ENCODE results near the gene RCN1.

The RCN1 gene

DNA sequence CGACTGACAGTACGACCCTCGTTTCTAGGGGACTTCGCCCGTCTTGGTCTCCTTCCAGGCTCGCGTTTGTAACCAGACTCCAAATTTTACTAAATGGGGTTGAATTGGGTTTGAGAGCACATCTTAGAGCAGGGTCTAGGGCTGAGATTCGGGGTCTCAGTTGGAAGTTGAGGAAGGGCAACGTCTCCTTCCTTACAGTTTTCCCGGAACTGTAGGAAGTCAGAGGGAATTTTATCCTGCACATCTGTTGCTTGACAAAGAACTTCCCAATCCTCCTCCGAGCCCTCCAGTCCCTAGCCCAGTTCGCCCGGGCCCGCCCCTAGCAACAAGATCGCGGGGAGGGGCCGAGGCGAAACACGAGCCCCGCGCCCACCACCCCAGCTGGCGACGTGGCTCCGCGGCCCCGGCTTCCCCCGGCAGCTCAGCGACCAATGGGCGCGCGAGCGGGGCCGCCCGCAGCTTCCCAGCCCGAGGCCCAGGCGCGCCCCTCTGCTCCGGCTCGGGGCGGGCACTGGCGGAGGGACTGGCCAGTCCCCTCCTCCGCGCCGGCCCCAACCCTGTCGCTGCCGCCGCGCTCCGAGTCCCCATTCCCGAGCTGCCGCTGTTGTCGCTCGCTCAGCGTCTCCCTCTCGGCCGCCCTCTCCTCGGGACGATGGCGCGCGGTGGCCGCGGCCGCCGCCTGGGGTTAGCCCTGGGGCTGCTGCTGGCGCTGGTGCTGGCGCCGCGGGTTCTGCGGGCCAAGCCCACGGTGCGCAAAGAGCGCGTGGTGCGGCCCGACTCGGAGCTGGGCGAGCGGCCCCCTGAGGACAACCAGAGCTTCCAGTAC lies at the start of gene RCN1:
RCN1 (plus strand) TSS at position 530 of the 826 bp plus-strand sequence; CDS start at position 653, 123 bp downstream.
- no peak for TF ChIP-seq CTCF (IDR thresholded peaks at IDR 0.05)

GRCh38 chr11:32043737-32044136 lies 47.1 kb upstream of the RCN1 start:
- no peak for TF ChIP-seq CTCF (IDR thresholded peaks at IDR 0.05)

DNA sequence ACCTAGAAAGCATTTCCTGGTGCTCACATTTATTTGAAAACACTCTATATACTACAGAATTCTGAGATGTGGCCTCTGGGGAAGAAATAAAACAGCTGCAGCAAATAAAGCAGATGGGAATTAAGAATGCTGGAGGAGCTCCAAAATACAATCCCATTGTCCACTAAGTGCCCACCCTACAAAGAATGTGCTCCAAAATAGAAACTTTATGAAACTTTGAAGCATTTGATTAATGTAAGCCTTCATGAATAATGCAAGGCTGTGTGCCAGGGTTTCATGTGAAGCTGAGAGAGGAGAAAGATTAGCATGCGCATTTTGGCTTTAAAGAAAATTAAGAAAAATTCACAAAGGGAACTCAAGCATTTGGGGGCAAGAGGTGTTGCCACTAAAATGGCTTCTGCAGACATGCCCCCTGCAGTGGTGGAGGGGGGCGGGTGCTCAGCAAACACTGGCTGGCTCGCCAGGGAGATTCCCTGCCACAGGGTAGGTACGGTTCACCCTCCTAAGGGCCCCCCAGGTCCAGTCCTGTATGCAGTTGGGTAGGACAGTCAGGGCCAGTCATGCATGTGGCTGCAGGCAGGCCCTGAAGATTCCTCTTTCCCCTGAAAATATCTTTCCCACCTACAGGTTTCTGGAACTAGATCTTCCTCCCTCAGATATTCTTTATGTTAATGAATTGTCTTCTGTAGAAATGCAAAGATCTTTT lies 46.6 kb upstream of the RCN1 start:
- no peak for TF ChIP-seq CTCF (IDR thresholded peaks at IDR 0.05)

DNA sequence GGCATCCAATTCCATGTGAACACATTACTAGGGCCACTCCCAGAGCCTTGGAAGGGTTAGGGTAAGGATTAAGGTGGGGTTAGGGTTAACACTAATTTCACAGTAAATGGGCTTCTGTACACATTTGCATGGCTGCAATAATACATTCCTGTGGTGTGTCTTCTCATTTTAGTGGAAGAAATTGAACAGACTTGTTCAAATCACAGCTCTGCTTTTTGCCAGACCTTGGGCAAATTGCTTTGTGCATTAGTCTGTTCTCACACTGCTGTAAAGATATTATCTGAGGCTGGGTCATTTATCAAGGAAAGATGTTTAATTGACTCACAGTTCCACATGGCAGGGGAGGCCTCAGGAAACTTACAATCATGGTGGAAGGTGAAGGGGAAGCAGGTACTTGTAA lies 45.4 kb upstream of the RCN1 start:
- TF ChIP-seq CTCF (IDR thresholded peaks at IDR 0.05), result no peak

GRCh38 chr11:32050264-32050663 lies 40.6 kb upstream of the RCN1 start:
- TF ChIP-seq CTCF (IDR thresholded peaks at IDR 0.05), result no peak

DNA sequence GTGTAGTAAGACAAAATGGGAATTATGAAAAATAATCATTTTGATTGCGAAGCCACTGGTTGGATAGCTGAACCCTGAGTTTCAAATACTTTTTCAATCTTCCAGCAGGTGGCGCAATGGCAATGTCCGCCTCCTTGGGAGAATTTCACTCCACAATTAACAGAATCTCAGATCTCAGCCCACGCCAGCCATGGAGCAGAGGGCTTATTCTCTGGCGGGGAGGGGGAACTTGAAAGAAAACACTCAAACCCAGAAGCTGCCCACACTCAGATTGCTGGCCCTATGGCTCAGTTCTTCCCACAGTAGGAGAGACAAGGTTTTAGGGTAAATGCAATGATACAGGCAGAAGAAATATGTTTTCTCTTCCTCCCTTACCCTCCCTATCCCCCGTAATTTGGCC lies 38.7 kb upstream of the RCN1 start:
- peak; percentile 73 for TF ChIP-seq CTCF (IDR thresholded peaks at IDR 0.05)

- no peak for TF ChIP-seq CTCF (IDR thresholded peaks at IDR 0.05)
These were observed 37.6 kb upstream of the RCN1 start for GRCh38 chr11:32053151-32053888.
